CD14-positive monocyte (primary cell): ENCODE data around the gene AFF2. TPM values are rescaled to one million over a fixed set of nuclear protein-coding genes. Genes with fewer than 3 reads are reported as not detected.

Experiments used
- DNase-seq, 3 donors: peaks; one replicate each; pipeline ENCODE4 v3.0.0-alpha.2; 2011 to 2022
- H2AFZ ChIP-seq: 2 replicates; pipeline ENCODE4 v1.6.0; 2012; ENCODE audit warnings: mild to moderate bottlenecking, low read depth, low read length, inconsistent platforms; ENCODE audit not compliant: insufficient read depth, poor library complexity, severe bottlenecking
- H3K27ac ChIP-seq, 2 donors: 1 replicate in 1 of 2; 2 replicates in 1 of 2; pipeline ENCODE4 v1.5.1; 2012 to 2013; ENCODE audit warnings: low read length in 2 of 2, control low read depth in 1 of 2, inconsistent platforms in 1 of 2, low read depth in 1 of 2, mild to moderate bottlenecking in 1 of 2
- H3K27me3 ChIP-seq, 2 donors: one replicate each; pipeline versions ENCODE4 v1.6.0 to v1.6.1; 2011 to 2013; ENCODE audit warnings: low read length in 2 of 2; ENCODE audit not compliant: control insufficient read depth in 2 of 2, insufficient read depth in 2 of 2
- H3K36me3 ChIP-seq, 2 donors: replicated peaks in 1 of 2; 1 replicate in 1 of 2; 2 replicates in 1 of 2; pipeline versions ENCODE4 v1.5.1 to v1.6.1; 2012 to 2013; ENCODE audit warnings: low read length in 2 of 2, control low read depth in 1 of 2, inconsistent platforms in 1 of 2, mild to moderate bottlenecking in 1 of 2; ENCODE audit not compliant: insufficient read depth in 2 of 2, control insufficient read depth in 1 of 2
- H3K4me1 ChIP-seq, 2 donors: 1 replicate in 1 of 2; 2 replicates in 1 of 2; pipeline versions ENCODE4 v1.5.1 to v1.6.1; 2012 to 2013; ENCODE audit warnings: low read length in 2 of 2, control low read depth in 1 of 2, inconsistent platforms in 1 of 2, mild to moderate bottlenecking in 1 of 2, moderate library complexity in 1 of 2; ENCODE audit not compliant: insufficient read depth in 2 of 2, control insufficient read depth in 1 of 2
- H3K4me2 ChIP-seq: replicated peaks from 2 replicates; pipeline ENCODE3; 2012; ENCODE audit warnings: low read length, moderate library complexity, mild to moderate bottlenecking; ENCODE audit not compliant: poor library complexity, severe bottlenecking; ENCODE audit errors: extremely low read depth
- H3K4me3 ChIP-seq, 3 experiments: fragments of 200-600 bp in 1 of 3; sonication (generic) in 1 of 3; replicated peaks in 1 of 3; 1 replicate in 2 of 3; 2 replicates in 1 of 3; pipeline ENCODE4 v1.5.1; 2011 to 2013; ENCODE audit warnings: low read length in 3 of 3, mild to moderate bottlenecking in 3 of 3, control low read depth in 2 of 3, low read depth in 2 of 3, inconsistent platforms in 1 of 3, moderate library complexity in 1 of 3
- H3K79me2 ChIP-seq: 2 replicates; pipeline ENCODE4 v1.6.0; 2012; ENCODE audit warnings: mild to moderate bottlenecking, control low read depth, inconsistent platforms, low read length, moderate library complexity; ENCODE audit not compliant: insufficient read depth
- H3K9ac ChIP-seq: 2 replicates; pipeline ENCODE4 v1.6.0; 2017; ENCODE audit warnings: low read length, mild to moderate bottlenecking; ENCODE audit not compliant: insufficient read depth, poor library complexity, severe bottlenecking
- H3K9me3 ChIP-seq, 2 donors: replicated peaks in 1 of 2; 1 replicate in 1 of 2; 2 replicates in 1 of 2; pipeline versions ENCODE4 v1.5.1 to v1.6.1; 2012 to 2013; ENCODE audit warnings: low read length in 2 of 2, control low read depth in 1 of 2; ENCODE audit not compliant: control insufficient read depth in 1 of 2, insufficient read depth in 1 of 2
- H4K20me1 ChIP-seq: 2 replicates; pipeline ENCODE4 v1.6.0; 2012; ENCODE audit warnings: mild to moderate bottlenecking, low read length, control low read depth, moderate library complexity; ENCODE audit not compliant: insufficient read depth
- H3K27ac Mint-ChIP-seq, 7 donors: one replicate each; pipeline ENCODE4 v1.8.0; 2020; ENCODE audit warnings: mild to moderate bottlenecking in 7 of 7, mixed read lengths in 7 of 7, moderate library complexity in 6 of 7, inconsistent platforms in 2 of 7
- H3K27me3 Mint-ChIP-seq, 3 donors: one replicate each; pipeline ENCODE4 v1.8.0; 2021 to 2022; ENCODE audit warnings: low read depth in 3 of 3, mild to moderate bottlenecking in 3 of 3, mixed read lengths in 3 of 3, moderate library complexity in 3 of 3, inconsistent platforms in 1 of 3
- H3K36me3 Mint-ChIP-seq, 2 donors: one replicate each; pipeline ENCODE4 v1.8.0; 2020; ENCODE audit warnings: mixed read lengths in 2 of 2, inconsistent platforms in 1 of 2, mild to moderate bottlenecking in 1 of 2
- H3K4me1 Mint-ChIP-seq: one replicate; pipeline ENCODE4 v1.8.0; 2020; ENCODE audit warnings: mild to moderate bottlenecking, mixed read lengths
- H3K4me3 Mint-ChIP-seq, 2 donors: one replicate each; pipeline ENCODE4 v1.8.0; 2020; ENCODE audit warnings: mild to moderate bottlenecking in 2 of 2, mixed read lengths in 2 of 2, moderate library complexity in 1 of 2
- H3K9me3 Mint-ChIP-seq, 7 donors: one replicate each; pipeline ENCODE4 v1.8.0; 2020 to 2022; ENCODE audit warnings: mixed read lengths in 7 of 7, mild to moderate bottlenecking in 6 of 7, moderate library complexity in 6 of 7, inconsistent platforms in 2 of 7
- CTCF ChIP-seq: fragments of 200-600 bp; IDR thresholded peaks from one replicate; pipeline ENCODE4 v1.8.0; 2022; ENCODE audit warnings: antibody characterized with exemption, mild to moderate bottlenecking
- WGBS: methylation state at CpG from one replicate; pipeline ENCODE4 v1.1.5; 2013; ENCODE audit warnings: missing lambda C conversion rate; ENCODE audit not compliant: insufficient coverage; 5-methylcytosine and 5-hydroxymethylcytosine counted together
- intact Hi-C, 2 donors: fragments of 100-400 bp; cut with micrococcal nuclease; formaldehyde crosslinking; loops; one replicate each; pipeline versions ENCODE4 v1.15.0 to v1.15.1; 2023
- polyA plus RNA-seq, 3 donors: library from polyadenylated mRNA; depleted of rRNA in 1 of 3; unstranded in 2 of 3; stranded (reverse) in 1 of 3; fragments of 300-500 nt in 2 of 3; fragments of >200 nt in 1 of 3; fragmentation: Illumina TruSeq in 2 of 3; gene quantifications; 1 replicate in 2 of 3; 2 replicates in 1 of 3; pipeline ENCODE4 v1.2.3, GENCODE V29; 2012 to 2021

The AFF2 gene
- polyA plus RNA-seq, 3 donors: 0.07 to 1.1 (median 0.70) TPM

- no peak overlapping the region for H3K4me2 ChIP-seq
- no peak overlapping the region for H3K27ac ChIP-seq
- no peaks in the 10 kb centered on the region for H3K27me3 Mint-ChIP-seq
- H3K9me3 ChIP-seq: no peaks in the 10 kb centered on the region
- H3K79me2 ChIP-seq: no peaks in the 10 kb centered on the region
- TF ChIP-seq CTCF: no peak
- H2AFZ ChIP-seq: no peak overlapping the region
- peaks cover 3 to 6% of the 10 kb centered on the region in 2 donors for H3K36me3 Mint-ChIP-seq
- peaks cover 6% of the 10 kb centered on the region for H3K4me1 Mint-ChIP-seq
- H4K20me1 ChIP-seq: no peaks in the 10 kb centered on the region
- DNase-seq: no peak
- no peak overlapping the region for H3K4me3 Mint-ChIP-seq
- intact Hi-C loops: no loop called here
- H3K4me1 ChIP-seq: no peaks in the 10 kb centered on the region
- no peaks in the 10 kb centered on the region for H3K27me3 ChIP-seq
- no peak overlapping the region for H3K27ac Mint-ChIP-seq
- peaks cover 2 to 7% (median 4%) of the 10 kb centered on the region in 7 donors for H3K9me3 Mint-ChIP-seq
- H3K4me3 ChIP-seq: no peak overlapping the region
- WGBS: no CpG with 5 or more reads among the region's 3 CpGs
- no peaks in the 10 kb centered on the region for H3K36me3 ChIP-seq
- H3K9ac ChIP-seq: no peak overlapping the region
Observed at GRCh38 chrX:148903176-148903575, 402.8 kb downstream of the AFF2 start.

GRCh38 chrX:148904421-148905111 lies 404.1 kb downstream of the AFF2 start:
- no CpG with 5 or more reads among the region's 3 CpGs for whole genome bisulfite sequencing
- Histone ChIP-seq H3K9me3 (no peaks in the 10 kb centered on the region), H3K27ac (no peak overlapping the region), H3K4me1 (no peaks in the 10 kb centered on the region), H3K27me3 (no peaks in the 10 kb centered on the region), H3K79me2 (no peaks in the 10 kb centered on the region), H2AFZ (no peak overlapping the region), H3K4me2 (no peak overlapping the region), H3K9ac (no peak overlapping the region), H4K20me1 (no peaks in the 10 kb centered on the region), H3K4me3 (no peak overlapping the region), H3K36me3 (no peaks in the 10 kb centered on the region)
- Mint-ChIP-seq H3K36me3 (peaks cover 3 to 6% of the 10 kb centered on the region in 2 donors), H3K27ac (no peak overlapping the region), H3K4me3 (no peak overlapping the region), H3K9me3 (peaks cover 2 to 11% (median 4%) of the 10 kb centered on the region in 7 donors), H3K27me3 (no peaks in the 10 kb centered on the region), H3K4me1 (peaks cover 6% of the 10 kb centered on the region)
- no peak for DNase-seq
- intact Hi-C loops: no loop called here
- TF ChIP-seq CTCF: no peak
